Central memory CD4-positive, alpha-beta T cell (primary cell): ENCODE data around the gene SHB.
"Not testable (repeated sequence)": the region's sequence is repeated elsewhere in the genome, so short reads cannot be mapped to it uniquely, and the experiment has no call there.

Experiments used
- DNase-seq: peaks from one replicate; pipeline ENCODE4 v3.0.0; 2022

The SHB gene

GRCh38 chr9:37914154-37914551, 154.9 kb downstream of the SHB start:
- no peak for DNase-seq

- peak; percentile 61 for DNase-seq
These were observed 155.4 kb downstream of the SHB start for GRCh38 chr9:37913480-37914153.

GRCh38 chr9:37911271-37911681, 157.8 kb downstream of the SHB start:
- DNase-seq, result no peak

- no peak for DNase-seq
These were observed 158.8 kb downstream of the SHB start for GRCh38 chr9:37910271-37910670.

- not testable (repeated sequence) for DNase-seq
These were observed 159.2 kb downstream of the SHB start for GRCh38 chr9:37909836-37910235.

GRCh38 chr9:37909326-37909725, 159.7 kb downstream of the SHB start:
- DNase-seq, result no peak

- DNase-seq, result no peak
These were observed 160.3 kb downstream of the SHB start for GRCh38 chr9:37908698-37909186.

GRCh38 chr9:37908283-37908682, 160.7 kb downstream of the SHB start:
- DNase-seq, result no peak

- no peak for DNase-seq
These were observed 162.5 kb downstream of the SHB start for GRCh38 chr9:37906312-37907239.

- no peak for DNase-seq
These were observed 163.3 kb downstream of the SHB start for GRCh38 chr9:37905776-37906175.

GRCh38 chr9:37905131-37905505, 163.9 kb downstream of the SHB start:
- DNase-seq, result no peak

- DNase-seq, result no peak
These were observed 164.4 kb downstream of the SHB start for GRCh38 chr9:37904445-37905130.

GRCh38 chr9:37903647-37904444, 165.2 kb downstream of the SHB start, which contains the start of gene SLC25A51:
TSS of gene SLC25A51 (minus strand) at chr9:37904127. CDS start at chr9:37888550, 15,577 bp downstream.
- peak; percentile 95 for DNase-seq

- peak; percentile 9 for DNase-seq
These were observed 166.0 kb downstream of the SHB start for GRCh38 chr9:37902796-37903646.

- no peak for DNase-seq
These were observed 166.9 kb downstream of the SHB start for GRCh38 chr9:37902131-37902530.

- DNase-seq, result no peak
These were observed 170.0 kb downstream of the SHB start for GRCh38 chr9:37899041-37899440.

GRCh38 chr9:37897665-37898064, 171.4 kb downstream of the SHB start:
- DNase-seq, result no peak

GRCh38 chr9:37892063-37892462, 177.0 kb downstream of the SHB start:
- DNase-seq, result no peak

- DNase-seq, result not testable (repeated sequence)
These were observed 178.0 kb downstream of the SHB start for GRCh38 chr9:37891042-37891441.

GRCh38 chr9:37889536-37889935, 179.5 kb downstream of the SHB start:
- no peak for DNase-seq

- not testable (repeated sequence) for DNase-seq
These were observed 180.9 kb downstream of the SHB start for GRCh38 chr9:37887977-37888583.
